Neural cell (in vitro differentiated cells): ENCODE data around the gene TMEM81. TPM values are rescaled to one million over a fixed set of nuclear protein-coding genes. Genes with fewer than 3 reads are reported as not detected.

Experiments
- H2AFZ ChIP-seq: fragments of 200-600, 300-800 bp; sonication (generic), shearing (Covaris generic); 2 replicates; pipeline ENCODE4 v1.6.0; 2014; ENCODE audit warnings: low read depth, mild to moderate bottlenecking, antibody characterized with exemption, low read length, moderate library complexity
- H3F3A ChIP-seq: fragments of 200-600 bp; shearing (Covaris generic); 2 replicates; pipeline ENCODE4 v1.6.1; 2016; ENCODE audit warnings: mild to moderate bottlenecking, moderate library complexity, mixed read lengths, antibody characterized with exemption, low read length; ENCODE audit not compliant: insufficient read depth, poor library complexity, severe bottlenecking
- H3K27ac ChIP-seq: fragments of 200-600, 300-800 bp; sonication (generic), shearing (Covaris generic); 2 replicates; pipeline ENCODE4 v1.5.1; 2014; ENCODE audit warnings: mild to moderate bottlenecking, low read length, moderate library complexity
- H3K27me3 ChIP-seq: fragments of 300-800, 200-600 bp; sonication (generic), shearing (Covaris generic); 2 replicates; pipeline ENCODE4 v1.6.0; 2014; ENCODE audit warnings: mild to moderate bottlenecking, low read depth, low read length, moderate library complexity; ENCODE audit not compliant: insufficient read depth
- H3K36me3 ChIP-seq: fragments of 300-800, 200-600 bp; sonication (generic), shearing (Covaris generic); 2 replicates; pipeline ENCODE4 v1.5.1; 2014; ENCODE audit warnings: mild to moderate bottlenecking, antibody characterized with exemption, low read length, moderate library complexity; ENCODE audit not compliant: insufficient read depth
- H3K4me2 ChIP-seq: fragments of 300-800, 200-600 bp; sonication (generic), shearing (Covaris generic); 2 replicates; pipeline ENCODE4 v1.6.0; 2014; ENCODE audit warnings: mild to moderate bottlenecking, low read length
- H3K4me3 ChIP-seq: fragments of 300-800, 200-600 bp; sonication (generic), shearing (Covaris generic); 2 replicates; pipeline ENCODE4 v1.5.1; 2014; ENCODE audit warnings: mild to moderate bottlenecking, low read length, moderate library complexity
- H3K79me2 ChIP-seq: fragments of 200-600 bp; shearing (Covaris generic); replicated peaks from 2 replicates; pipeline ENCODE4 v1.6.0; 2014; ENCODE audit warnings: mild to moderate bottlenecking, low read length, moderate library complexity; ENCODE audit not compliant: insufficient read depth
- H3K9ac ChIP-seq: fragments of 300-800, 200-600 bp; sonication (generic), shearing (Covaris generic); 2 replicates; pipeline ENCODE4 v1.6.1; 2016; ENCODE audit warnings: mild to moderate bottlenecking, low read length, mixed read lengths
- H3K9me2 ChIP-seq: fragments of 200-600 bp; shearing (Covaris generic); 2 replicates; pipeline ENCODE4 v1.6.1; 2016; ENCODE audit warnings: mild to moderate bottlenecking, low read length, mixed read lengths; ENCODE audit not compliant: insufficient read depth
- H3K9me3 ChIP-seq: fragments of 200-600, 300-800 bp; sonication (generic), shearing (Covaris generic); 2 replicates; pipeline ENCODE4 v1.6.1; 2016; ENCODE audit warnings: mild to moderate bottlenecking, mixed run types, low read length, moderate library complexity, mixed read lengths
- H4K20me1 ChIP-seq: fragments of 200-600 bp; shearing (Covaris generic); 2 replicates; pipeline ENCODE4 v1.6.1; 2016; ENCODE audit warnings: mild to moderate bottlenecking, mixed run types; ENCODE audit not compliant: insufficient read depth
- EP300 ChIP-seq: fragments of 450-650 bp; conservative IDR thresholded peaks from 2 replicates; pipeline ENCODE4 v1.6.1; 2014; ENCODE audit warnings: antibody characterized with exemption, mild to moderate bottlenecking, moderate library complexity; ENCODE audit not compliant: poor library complexity, severe bottlenecking
- EZH2 ChIP-seq: fragments of 200-600, 300-800 bp; shearing (Covaris generic), sonication (generic); IDR thresholded peaks from 2 replicates; pipeline ENCODE4 v1.6.1; 2014; ENCODE audit warnings: antibody characterized with exemption, low read length, borderline replicate concordance, mild to moderate bottlenecking; ENCODE audit not compliant: insufficient read depth, poor library complexity, severe bottlenecking
- MXI1 ChIP-seq: fragments of 450-650 bp; conservative IDR thresholded peaks from 2 replicates; pipeline ENCODE4 v1.6.1; 2014; ENCODE audit warnings: antibody characterized with exemption, mild to moderate bottlenecking; ENCODE audit not compliant: poor library complexity, severe bottlenecking
- POLR2AphosphoS5 ChIP-seq: IDR thresholded peaks from 2 replicates; pipeline ENCODE4 v1.6.1; 2012
- RAD21 ChIP-seq: fragments of 450-650 bp; conservative IDR thresholded peaks from 2 replicates; pipeline ENCODE4 v1.6.1; 2014; ENCODE audit warnings: antibody characterized with exemption, mild to moderate bottlenecking, moderate library complexity
- SMC3 ChIP-seq: fragments of 450-650 bp; conservative IDR thresholded peaks from 2 replicates; pipeline ENCODE4 v1.6.1; 2014; ENCODE audit warnings: antibody characterized with exemption, mild to moderate bottlenecking, moderate library complexity; ENCODE audit not compliant: poor library complexity
- TAF1 ChIP-seq: IDR thresholded peaks from 2 replicates; pipeline ENCODE4 v1.6.1; 2012; ENCODE audit warnings: low read depth
- polyA plus RNA-seq: library from polyadenylated mRNA; depleted of rRNA; stranded (reverse); fragments of >200 nt; gene quantifications from 2 replicates; pipeline ENCODE4 v1.2.3, GENCODE V29; 2014
- TF ChIP-seq, protein P1 (sequence below): IDR thresholded peaks from 2 replicates; pipeline ENCODE4 v1.6.1; 2012; ENCODE audit warnings: borderline replicate concordance
- TF ChIP-seq, protein P2 (sequence below): fragments of 450-650 bp; IDR thresholded peaks from 2 replicates; pipeline ENCODE4 v1.5.1; 2014; ENCODE audit warnings: antibody characterized with exemption, mild to moderate bottlenecking, moderate library complexity; ENCODE audit not compliant: poor library complexity, severe bottlenecking

TMEM81 gene
- polyA plus RNA-seq, 1 donor from 2014 or later, result 10.1 TPM

- no peak overlapping the region for H3K9ac ChIP-seq
- TF ChIP-seq POLR2AphosphoS5, result no peak
- no peak for TF ChIP-seq MXI1
- TF ChIP-seq, protein P1, sequence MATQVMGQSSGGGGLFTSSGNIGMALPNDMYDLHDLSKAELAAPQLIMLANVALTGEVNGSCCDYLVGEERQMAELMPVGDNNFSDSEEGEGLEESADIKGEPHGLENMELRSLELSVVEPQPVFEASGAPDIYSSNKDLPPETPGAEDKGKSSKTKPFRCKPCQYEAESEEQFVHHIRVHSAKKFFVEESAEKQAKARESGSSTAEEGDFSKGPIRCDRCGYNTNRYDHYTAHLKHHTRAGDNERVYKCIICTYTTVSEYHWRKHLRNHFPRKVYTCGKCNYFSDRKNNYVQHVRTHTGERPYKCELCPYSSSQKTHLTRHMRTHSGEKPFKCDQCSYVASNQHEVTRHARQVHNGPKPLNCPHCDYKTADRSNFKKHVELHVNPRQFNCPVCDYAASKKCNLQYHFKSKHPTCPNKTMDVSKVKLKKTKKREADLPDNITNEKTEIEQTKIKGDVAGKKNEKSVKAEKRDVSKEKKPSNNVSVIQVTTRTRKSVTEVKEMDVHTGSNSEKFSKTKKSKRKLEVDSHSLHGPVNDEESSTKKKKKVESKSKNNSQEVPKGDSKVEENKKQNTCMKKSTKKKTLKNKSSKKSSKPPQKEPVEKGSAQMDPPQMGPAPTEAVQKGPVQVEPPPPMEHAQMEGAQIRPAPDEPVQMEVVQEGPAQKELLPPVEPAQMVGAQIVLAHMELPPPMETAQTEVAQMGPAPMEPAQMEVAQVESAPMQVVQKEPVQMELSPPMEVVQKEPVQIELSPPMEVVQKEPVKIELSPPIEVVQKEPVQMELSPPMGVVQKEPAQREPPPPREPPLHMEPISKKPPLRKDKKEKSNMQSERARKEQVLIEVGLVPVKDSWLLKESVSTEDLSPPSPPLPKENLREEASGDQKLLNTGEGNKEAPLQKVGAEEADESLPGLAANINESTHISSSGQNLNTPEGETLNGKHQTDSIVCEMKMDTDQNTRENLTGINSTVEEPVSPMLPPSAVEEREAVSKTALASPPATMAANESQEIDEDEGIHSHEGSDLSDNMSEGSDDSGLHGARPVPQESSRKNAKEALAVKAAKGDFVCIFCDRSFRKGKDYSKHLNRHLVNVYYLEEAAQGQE, result no peak
- no peak for TF ChIP-seq TAF1
- no peak for TF ChIP-seq SMC3
- TF ChIP-seq, protein P2, sequence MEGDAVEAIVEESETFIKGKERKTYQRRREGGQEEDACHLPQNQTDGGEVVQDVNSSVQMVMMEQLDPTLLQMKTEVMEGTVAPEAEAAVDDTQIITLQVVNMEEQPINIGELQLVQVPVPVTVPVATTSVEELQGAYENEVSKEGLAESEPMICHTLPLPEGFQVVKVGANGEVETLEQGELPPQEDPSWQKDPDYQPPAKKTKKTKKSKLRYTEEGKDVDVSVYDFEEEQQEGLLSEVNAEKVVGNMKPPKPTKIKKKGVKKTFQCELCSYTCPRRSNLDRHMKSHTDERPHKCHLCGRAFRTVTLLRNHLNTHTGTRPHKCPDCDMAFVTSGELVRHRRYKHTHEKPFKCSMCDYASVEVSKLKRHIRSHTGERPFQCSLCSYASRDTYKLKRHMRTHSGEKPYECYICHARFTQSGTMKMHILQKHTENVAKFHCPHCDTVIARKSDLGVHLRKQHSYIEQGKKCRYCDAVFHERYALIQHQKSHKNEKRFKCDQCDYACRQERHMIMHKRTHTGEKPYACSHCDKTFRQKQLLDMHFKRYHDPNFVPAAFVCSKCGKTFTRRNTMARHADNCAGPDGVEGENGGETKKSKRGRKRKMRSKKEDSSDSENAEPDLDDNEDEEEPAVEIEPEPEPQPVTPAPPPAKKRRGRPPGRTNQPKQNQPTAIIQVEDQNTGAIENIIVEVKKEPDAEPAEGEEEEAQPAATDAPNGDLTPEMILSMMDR, result no peak
- no peak for TF ChIP-seq EP300
- TF ChIP-seq RAD21, result no peak
- no peak for TF ChIP-seq EZH2
- no peaks in the 10 kb centered on the region for H3K9me3 ChIP-seq
- H3K9me2 ChIP-seq, result no peaks in the 10 kb centered on the region
- H4K20me1 ChIP-seq, result no peaks in the 10 kb centered on the region
- no peaks in the 10 kb centered on the region for H3K27me3 ChIP-seq
- H3F3A ChIP-seq, result no peaks in the 10 kb centered on the region
- no peaks in the 10 kb centered on the region for H3K36me3 ChIP-seq
- no peak overlapping the region for H3K27ac ChIP-seq
- H3K79me2 ChIP-seq, result no peaks in the 10 kb centered on the region
- no peak overlapping the region for H3K4me3 ChIP-seq
- H2AFZ ChIP-seq, result no peak overlapping the region
- H3K4me2 ChIP-seq, result no peak overlapping the region
Measured at GRCh38 chr1:205076245-205076761, 8.0 kb downstream of the TMEM81 start.

GRCh38 chr1:205075642-205076155 lies 8.6 kb downstream of the TMEM81 start:
- no peak for TF ChIP-seq EZH2
- no peak for TF ChIP-seq MXI1
- TF ChIP-seq SMC3, result no peak
- no peak for TF ChIP-seq EP300
- no peak for TF ChIP-seq POLR2AphosphoS5
- no peak for TF ChIP-seq TAF1
- TF ChIP-seq RAD21, result no peak
- TF ChIP-seq, protein P2, result no peak
- TF ChIP-seq, protein P1, result no peak
- Histone ChIP-seq H4K20me1 (no peaks in the 10 kb centered on the region), H3K9ac (no peak overlapping the region), H3K9me2 (no peaks in the 10 kb centered on the region), H3K4me3 (no peak overlapping the region), H3K36me3 (no peaks in the 10 kb centered on the region), H3K27ac (no peak overlapping the region), H3K79me2 (no peaks in the 10 kb centered on the region), H3K4me2 (no peak overlapping the region), H2AFZ (no peak overlapping the region), H3K27me3 (no peaks in the 10 kb centered on the region), H3F3A (no peaks in the 10 kb centered on the region), H3K9me3 (no peaks in the 10 kb centered on the region)
